Dendritic cell treated with granulocyte-macrophage colony-stimulating factor and Interleukin-4, amounts not matched to agents 40 ng/mL and 50 ng/mL, for 4 days (primary cell): ENCODE measurements around the gene ECSCR.

Experiments
- H3K27ac Mint-ChIP-seq: one replicate; pipeline ENCODE4 v1.8.0; 2022; ENCODE audit warnings: mild to moderate bottlenecking, mixed read lengths
- H3K27me3 Mint-ChIP-seq: one replicate; pipeline ENCODE4 v1.8.0; 2022; ENCODE audit warnings: mild to moderate bottlenecking, mixed read lengths
- H3K36me3 Mint-ChIP-seq: one replicate; pipeline ENCODE4 v1.8.0; 2022; ENCODE audit warnings: low read depth, mixed read lengths
- H3K4me1 Mint-ChIP-seq: one replicate; pipeline ENCODE4 v1.8.0; 2022; ENCODE audit warnings: low read depth, mixed read lengths
- H3K4me3 Mint-ChIP-seq: one replicate; pipeline ENCODE4 v1.8.0; 2022; ENCODE audit warnings: mild to moderate bottlenecking, moderate library complexity, mixed read lengths
- H3K9me3 Mint-ChIP-seq: one replicate; pipeline ENCODE4 v1.8.0; 2022; ENCODE audit warnings: mixed read lengths
- intact Hi-C: fragments of 100-400 bp; cut with micrococcal nuclease; formaldehyde crosslinking; loops from one replicate; pipeline ENCODE4 v1.15.0; 2022

Gene ECSCR

GRCh38 chr5:139461176-139461575, 1.4 kb downstream of the ECSCR start:
- peaks cover 23% of the 10 kb centered on the region for H3K4me1 Mint-ChIP-seq
- no peaks in the 10 kb centered on the region for H3K36me3 Mint-ChIP-seq
- intact Hi-C loops = no loop called here
- H3K27me3 Mint-ChIP-seq = no peaks in the 10 kb centered on the region
- H3K9me3 Mint-ChIP-seq = no peaks in the 10 kb centered on the region
- no peak overlapping the region for H3K27ac Mint-ChIP-seq
- no peak overlapping the region for H3K4me3 Mint-ChIP-seq

DNA sequence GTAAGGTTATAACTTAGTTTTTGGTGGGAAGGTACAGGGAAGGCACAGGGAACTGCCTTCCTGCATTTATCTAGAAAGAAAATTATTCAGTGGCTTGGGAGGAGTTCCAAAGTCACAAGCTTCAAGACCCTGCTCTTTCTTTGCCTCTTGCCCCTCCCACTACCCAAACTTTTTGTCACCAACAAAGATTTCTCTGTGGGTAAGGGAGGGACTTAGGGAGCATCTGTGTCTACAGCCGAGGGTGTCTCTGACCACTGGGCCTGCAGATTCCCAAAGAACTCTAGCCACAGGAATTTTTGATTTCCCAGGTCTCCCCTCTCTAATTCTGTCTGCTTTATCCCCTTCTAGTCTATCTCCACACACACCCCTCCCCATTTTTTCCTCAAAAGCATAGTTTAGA, 2.1 kb downstream of the ECSCR start:
- intact Hi-C loops = no loop called here
- H3K4me3 Mint-ChIP-seq = no peak overlapping the region
- H3K4me1 Mint-ChIP-seq = peaks cover 23% of the 10 kb centered on the region
- no peaks in the 10 kb centered on the region for H3K27me3 Mint-ChIP-seq
- no peaks in the 10 kb centered on the region for H3K36me3 Mint-ChIP-seq
- no peaks in the 10 kb centered on the region for H3K9me3 Mint-ChIP-seq
- H3K27ac Mint-ChIP-seq = no peak overlapping the region

DNA sequence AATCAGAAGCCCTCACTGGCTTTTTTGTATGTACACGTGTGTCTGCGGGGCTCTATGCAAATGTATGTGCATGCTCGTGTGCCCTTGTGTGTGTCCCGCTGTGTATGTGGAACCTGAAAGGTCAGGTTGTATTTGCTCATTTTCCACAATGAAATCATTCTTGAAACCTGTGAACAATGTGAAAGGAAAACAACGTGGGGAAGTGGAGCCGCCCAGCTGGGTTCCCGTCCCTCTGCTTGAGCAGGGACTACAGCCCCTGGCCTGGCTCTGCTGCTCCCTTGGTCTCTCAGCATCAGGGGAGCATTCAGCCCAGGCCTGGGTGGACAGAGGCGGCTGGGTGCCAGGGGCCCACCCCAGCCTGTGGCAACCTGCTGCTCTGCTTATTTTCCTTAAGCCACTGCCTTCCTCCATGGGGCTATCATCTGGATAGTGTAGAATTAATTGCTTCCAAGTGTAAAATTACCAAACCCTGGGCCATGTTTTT, 3.0 kb downstream of the ECSCR start:
- Mint-ChIP-seq H3K4me1 (peaks cover 23% of the 10 kb centered on the region), H3K36me3 (no peaks in the 10 kb centered on the region), H3K27ac (no peak overlapping the region), H3K9me3 (no peaks in the 10 kb centered on the region), H3K27me3 (no peaks in the 10 kb centered on the region), H3K4me3 (no peak overlapping the region)
- intact Hi-C loops = no loop called here

DNA sequence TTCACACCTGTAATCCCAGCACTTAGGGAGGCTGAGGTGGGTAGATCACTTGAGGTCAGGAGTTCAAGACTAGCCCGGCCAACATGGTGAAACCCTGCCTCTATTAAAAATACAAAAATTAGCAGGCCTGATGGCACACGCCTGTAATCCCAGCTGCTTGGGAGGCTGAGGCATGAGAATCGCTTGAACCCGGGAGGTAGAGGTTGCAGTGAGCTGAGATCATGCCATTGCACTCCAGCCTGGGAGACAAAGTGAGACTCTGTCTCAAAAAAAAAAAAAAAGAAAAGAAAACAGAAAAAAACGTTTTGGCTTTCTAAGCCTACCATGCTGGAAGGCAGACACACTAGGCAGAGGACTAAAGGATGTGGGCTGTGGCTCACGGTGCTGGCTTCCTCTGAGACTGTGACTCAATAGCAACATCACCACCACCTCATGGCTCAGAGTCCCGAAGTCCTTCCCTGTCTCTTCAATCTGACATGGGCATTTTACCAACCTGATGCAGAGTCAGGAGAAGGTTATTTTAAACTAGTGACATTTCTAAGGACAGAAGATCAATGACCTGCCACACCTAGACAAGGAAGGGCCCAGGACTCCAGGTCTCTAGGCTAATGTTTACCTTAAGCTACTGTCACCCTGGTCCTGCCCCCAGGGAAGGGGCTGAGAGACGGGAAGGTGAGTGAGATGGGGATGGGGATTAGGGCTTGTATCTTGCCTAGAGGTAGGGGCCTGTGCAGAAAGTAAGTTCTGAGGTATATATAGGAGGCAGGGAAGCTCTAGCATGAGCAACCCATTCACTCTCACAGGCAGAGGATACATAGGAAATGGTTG, 3.7 kb downstream of the ECSCR start:
- intact Hi-C loops = no loop called here
- Mint-ChIP-seq H3K36me3 (no peaks in the 10 kb centered on the region), H3K4me3 (no peak overlapping the region), H3K27me3 (no peaks in the 10 kb centered on the region), H3K27ac (no peak overlapping the region), H3K4me1 (peaks cover 26% of the 10 kb centered on the region), H3K9me3 (no peaks in the 10 kb centered on the region)

DNA sequence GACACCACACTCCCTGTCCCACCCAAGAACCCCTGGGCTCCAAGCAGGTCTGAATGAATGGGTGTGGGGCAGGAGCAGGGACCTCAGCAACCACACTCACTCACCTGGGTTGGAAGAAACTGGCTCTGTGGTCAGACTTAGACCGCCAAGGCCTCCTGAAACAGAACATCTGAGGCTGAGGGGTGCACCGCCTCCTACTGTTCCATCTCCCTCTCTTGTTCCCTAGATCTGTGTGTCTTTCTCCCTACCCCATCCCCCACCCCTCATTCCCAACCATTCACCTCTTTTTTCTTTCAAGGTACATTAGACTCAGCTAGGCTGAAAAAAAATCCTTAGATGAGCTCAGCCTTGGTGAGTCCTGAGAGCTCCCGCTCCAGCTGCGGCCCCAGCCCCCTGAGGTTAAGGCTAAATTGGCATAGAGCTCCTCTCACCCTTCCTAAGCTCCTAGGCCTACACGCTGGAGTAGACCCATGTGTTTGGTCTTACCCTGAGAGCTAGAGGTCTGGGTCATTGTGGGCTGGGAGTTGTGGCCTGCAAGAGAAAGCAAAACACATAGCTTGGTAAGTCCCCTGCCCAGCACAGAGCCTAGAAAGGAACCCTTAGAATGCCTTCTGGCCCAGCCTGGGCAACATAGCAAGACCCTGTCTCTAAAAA, 4.8 kb downstream of the ECSCR start:
- H3K27me3 Mint-ChIP-seq = no peaks in the 10 kb centered on the region
- H3K4me1 Mint-ChIP-seq = peaks cover 26% of the 10 kb centered on the region
- no peaks in the 10 kb centered on the region for H3K9me3 Mint-ChIP-seq
- H3K27ac Mint-ChIP-seq = no peak overlapping the region
- H3K4me3 Mint-ChIP-seq = no peak overlapping the region
- intact Hi-C loops = no loop called here
- no peaks in the 10 kb centered on the region for H3K36me3 Mint-ChIP-seq

- Mint-ChIP-seq H3K4me1 (peaks cover 21% of the 10 kb centered on the region), H3K4me3 (no peak overlapping the region), H3K36me3 (no peaks in the 10 kb centered on the region), H3K9me3 (no peaks in the 10 kb centered on the region), H3K27ac (no peak overlapping the region), H3K27me3 (no peaks in the 10 kb centered on the region)
- intact Hi-C loops = no loop called here
These were observed 5.3 kb downstream of the ECSCR start for GRCh38 chr5:139457241-139457640.

- H3K4me1 Mint-ChIP-seq = peaks cover 16% of the 10 kb centered on the region
- H3K27ac Mint-ChIP-seq = no peak overlapping the region
- no peak overlapping the region for H3K4me3 Mint-ChIP-seq
- no peaks in the 10 kb centered on the region for H3K27me3 Mint-ChIP-seq
- H3K36me3 Mint-ChIP-seq = no peaks in the 10 kb centered on the region
- H3K9me3 Mint-ChIP-seq = no peaks in the 10 kb centered on the region
- intact Hi-C loops = no loop called here
These were observed 5.8 kb downstream of the ECSCR start for GRCh38 chr5:139456776-139457175.

DNA sequence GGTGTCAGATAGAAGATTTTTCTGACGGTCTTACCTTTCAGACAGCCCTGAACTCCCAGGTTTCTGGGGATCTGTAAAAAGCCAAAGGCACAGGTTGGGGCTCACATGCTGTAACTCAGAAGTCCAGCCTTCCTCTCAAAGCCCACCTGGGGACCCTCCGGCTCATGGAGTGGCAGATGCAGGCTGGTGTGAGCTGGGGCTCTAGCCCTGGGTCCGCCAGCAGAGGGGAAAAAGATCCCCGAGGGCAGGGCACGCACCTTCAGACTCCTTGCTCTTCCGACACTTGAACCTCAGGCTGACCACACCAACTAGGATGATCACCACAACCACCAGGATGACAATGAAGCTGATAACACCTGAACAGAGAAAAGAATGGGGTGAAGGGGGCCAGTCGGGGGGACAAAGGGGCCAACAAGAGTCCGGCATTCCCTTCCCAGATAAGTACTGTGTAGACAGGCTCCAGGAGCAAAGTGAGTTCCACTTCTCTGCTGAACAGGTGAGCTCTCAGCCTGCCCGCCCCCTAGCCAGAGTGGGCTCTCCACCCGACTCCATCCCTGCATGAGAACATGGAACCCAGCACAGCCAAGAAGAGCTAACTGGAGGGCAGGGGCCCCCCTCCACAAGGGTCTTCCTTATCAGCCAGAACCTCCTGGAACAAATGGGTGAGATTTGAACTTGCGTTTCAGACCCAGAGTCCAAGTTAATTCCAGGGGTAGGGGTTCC, 7.8 kb downstream of the ECSCR start:
- H3K4me3 Mint-ChIP-seq = no peak overlapping the region
- peaks cover 12% of the 10 kb centered on the region for H3K4me1 Mint-ChIP-seq
- intact Hi-C loops = no loop called here

DNA sequence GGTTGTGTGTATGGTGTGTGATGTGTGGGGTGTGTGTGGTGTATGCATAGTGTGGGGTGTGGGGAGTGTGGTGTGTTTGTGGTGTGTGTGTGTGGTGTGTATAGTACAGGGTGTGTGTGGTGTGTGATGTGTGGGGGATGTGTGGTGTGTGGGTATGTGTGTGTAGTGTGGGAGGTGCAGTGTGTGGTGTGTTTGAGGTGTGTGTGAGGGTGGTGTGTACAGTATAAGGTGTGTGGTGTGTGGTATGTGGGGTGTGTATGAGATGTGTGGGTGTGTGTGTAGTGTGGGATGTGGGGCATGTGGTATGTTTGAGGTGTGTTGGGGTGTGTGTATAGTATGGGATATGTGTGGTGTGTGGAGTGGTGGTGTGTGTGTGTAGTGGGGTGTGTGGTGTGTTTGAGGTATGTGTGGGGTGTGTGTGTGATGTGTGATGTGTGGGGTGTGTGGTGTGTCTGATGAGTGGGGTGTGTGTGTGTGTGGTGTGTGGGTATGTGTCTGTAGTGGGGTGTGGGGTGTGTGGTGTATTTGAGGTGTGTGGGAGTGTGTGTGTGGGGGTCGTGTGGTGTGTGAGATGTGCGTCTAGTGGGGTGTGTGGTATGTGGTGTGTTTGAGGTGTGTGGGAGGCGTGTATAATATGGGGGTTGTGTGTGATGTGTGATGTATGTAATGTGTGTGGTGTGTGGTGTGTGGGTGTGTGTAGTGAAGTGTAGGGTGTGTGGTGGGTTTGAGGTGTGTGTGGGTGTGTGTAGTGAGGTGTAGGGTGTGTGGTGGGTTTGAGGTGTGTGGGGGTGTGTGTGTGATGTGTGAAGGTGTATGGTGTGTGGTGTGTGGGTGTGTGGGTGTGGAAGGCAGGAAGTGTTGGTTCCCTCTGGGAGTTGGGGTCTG, 8.6 kb downstream of the ECSCR start:
- intact Hi-C loops = no loop called here
- Mint-ChIP-seq H3K27me3 (no peaks in the 10 kb centered on the region), H3K27ac (no peak overlapping the region), H3K36me3 (no peaks in the 10 kb centered on the region), H3K4me3 (no peak overlapping the region), H3K9me3 (no peaks in the 10 kb centered on the region), H3K4me1 (peaks cover 8% of the 10 kb centered on the region)

More for the DNA sequence above, 7.8 kb downstream of the ECSCR start:
- no peaks in the 10 kb centered on the region for H3K9me3 Mint-ChIP-seq
- H3K27me3 Mint-ChIP-seq = no peaks in the 10 kb centered on the region
- H3K36me3 Mint-ChIP-seq = no peaks in the 10 kb centered on the region
- H3K27ac Mint-ChIP-seq = no peak overlapping the region

DNA sequence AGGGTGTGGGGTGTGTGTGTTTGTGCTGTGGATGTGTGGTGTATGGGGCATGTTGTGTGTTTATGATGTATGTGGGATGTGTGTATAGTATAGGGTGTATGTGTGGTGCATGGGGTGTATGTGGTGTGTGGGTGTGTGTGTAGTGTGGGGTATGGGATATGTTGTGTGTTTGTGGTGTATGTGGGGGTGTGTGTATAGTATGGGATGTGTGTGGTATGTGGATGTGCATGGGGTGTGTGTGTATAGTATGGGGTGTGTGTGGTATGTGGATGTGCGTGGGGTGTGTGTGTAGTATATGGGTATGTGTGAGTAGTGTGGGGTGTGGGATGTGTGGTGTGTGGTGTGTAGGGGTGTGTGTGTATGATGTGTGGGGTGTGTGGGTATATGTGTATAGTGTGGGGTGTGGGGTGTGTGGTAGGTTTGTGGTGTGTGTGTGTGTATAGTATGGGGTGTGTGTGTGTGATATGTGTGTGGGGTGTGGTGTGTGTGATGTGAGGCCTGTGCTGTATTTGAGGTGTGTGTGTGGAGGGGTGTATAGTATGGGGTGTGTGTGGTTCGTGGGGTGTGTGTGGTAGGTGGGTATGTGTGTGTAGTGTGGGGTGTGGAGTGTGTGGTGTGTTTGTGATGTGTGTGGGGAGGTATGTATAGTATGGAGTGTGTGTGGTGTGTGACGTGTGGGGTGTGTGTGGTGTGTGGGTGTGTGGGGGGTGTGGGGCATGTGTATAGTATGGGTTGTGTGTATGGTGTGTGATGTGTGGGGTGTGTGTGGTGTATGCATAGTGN, 10.5 kb downstream of the ECSCR start:
- H3K27ac Mint-ChIP-seq = no peak overlapping the region
- intact Hi-C loops = no loop called here
- peaks cover 11% of the 10 kb centered on the region for H3K4me1 Mint-ChIP-seq
- H3K4me3 Mint-ChIP-seq = no peak overlapping the region
- H3K27me3 Mint-ChIP-seq = no peaks in the 10 kb centered on the region
- no peaks in the 10 kb centered on the region for H3K9me3 Mint-ChIP-seq
- H3K36me3 Mint-ChIP-seq = no peaks in the 10 kb centered on the region

- Mint-ChIP-seq H3K4me3 (no peak overlapping the region), H3K4me1 (peaks cover 14% of the 10 kb centered on the region), H3K36me3 (no peaks in the 10 kb centered on the region), H3K27me3 (no peaks in the 10 kb centered on the region), H3K27ac (no peak overlapping the region), H3K9me3 (no peaks in the 10 kb centered on the region)
- intact Hi-C loops = no loop called here
These were observed 11.4 kb downstream of the ECSCR start for GRCh38 chr5:139451176-139451575.

GRCh38 chr5:139446956-139447779, 15.4 kb downstream of the ECSCR start:
- intact Hi-C loops = no loop called here
- no peaks in the 10 kb centered on the region for H3K36me3 Mint-ChIP-seq
- no peak overlapping the region for H3K27ac Mint-ChIP-seq
- no peak overlapping the region for H3K4me3 Mint-ChIP-seq
- H3K9me3 Mint-ChIP-seq = no peaks in the 10 kb centered on the region
- H3K4me1 Mint-ChIP-seq = peaks cover 17% of the 10 kb centered on the region
- no peaks in the 10 kb centered on the region for H3K27me3 Mint-ChIP-seq
